Fibroblast of peridontal ligament (primary cell): ENCODE results near the gene GABRR3.

Experiments
- DNase-seq: peaks from one replicate; pipeline ENCODE4 v3.0.0-alpha.2; 2010; ENCODE audit errors: extremely low read depth

Gene GABRR3

GRCh38 chr3:98035208-98035607 is at the start of gene GABRR3:
Gene GABRR3, minus strand, starts transcription at chr3:98035315. Its CDS starts 328 bp downstream, at chr3:98034987.
- DNase-seq: no peak

- DNase-seq: no peak
These were observed 38.4 kb upstream of the GABRR3 start for GRCh38 chr3:98073486-98073885.

GRCh38 chr3:98070840-98071239 is 35.7 kb upstream of the GABRR3 start:
- no peak for DNase-seq

GRCh38 chr3:98068824-98069223 is 33.7 kb upstream of the GABRR3 start:
- DNase-seq: no peak

GRCh38 chr3:98058244-98058960 is 23.3 kb upstream of the GABRR3 start:
- DNase-seq: no peak

GRCh38 chr3:98057631-98058030 is 22.5 kb upstream of the GABRR3 start:
- no peak for DNase-seq

GRCh38 chr3:98056035-98056434 is 20.9 kb upstream of the GABRR3 start:
- DNase-seq: no peak

- no peak for DNase-seq
These were observed 14.2 kb upstream of the GABRR3 start for GRCh38 chr3:98049271-98049670.

GRCh38 chr3:98048586-98048985 is 13.5 kb upstream of the GABRR3 start:
- no peak for DNase-seq

- DNase-seq: no peak
These were observed 6.2 kb upstream of the GABRR3 start for GRCh38 chr3:98041350-98041749.

GRCh38 chr3:98039322-98040024 is 4.4 kb upstream of the GABRR3 start:
- peak; percentile 92 for DNase-seq

- DNase-seq: no peak
These were observed 3.8 kb upstream of the GABRR3 start for GRCh38 chr3:98038876-98039275.

- peak; percentile 55 for DNase-seq
These were observed 3.2 kb upstream of the GABRR3 start for GRCh38 chr3:98038286-98038685.

- DNase-seq: no peak
These were observed 629 bp downstream of the GABRR3 start for GRCh38 chr3:98034486-98034885.

- no peak for DNase-seq
These were observed 1.1 kb downstream of the GABRR3 start for GRCh38 chr3:98034036-98034435.

- DNase-seq: no peak
These were observed 2.2 kb downstream of the GABRR3 start for GRCh38 chr3:98032904-98033303.

- DNase-seq: no peak
These were observed 2.9 kb downstream of the GABRR3 start for GRCh38 chr3:98032265-98032664.

- DNase-seq: no peak
These were observed 6.0 kb downstream of the GABRR3 start for GRCh38 chr3:98029083-98029482.

- DNase-seq: no peak
These were observed 8.0 kb downstream of the GABRR3 start for GRCh38 chr3:98027085-98027446.

GRCh38 chr3:98026425-98027084 is 8.6 kb downstream of the GABRR3 start:
- no peak for DNase-seq

GRCh38 chr3:98025392-98025945 is 9.6 kb downstream of the GABRR3 start:
- no peak for DNase-seq

GRCh38 chr3:98022978-98023820 is 11.9 kb downstream of the GABRR3 start:
- DNase-seq: peak; percentile 82
